GM10847 (cell line): Measurements from ENCODE around the gene ST6GALNAC1.

Experiments used
- POLR2A ChIP-seq: IDR thresholded peaks from 2 replicates; pipeline ENCODE4 v1.6.1; 2011; ENCODE audit not compliant: insufficient read length; ENCODE audit errors: extremely low read depth

The ST6GALNAC1 gene

GRCh38 chr17:76582660-76583059 lies 60.9 kb downstream of the ST6GALNAC1 start:
- TF ChIP-seq POLR2A, result no peak

GRCh38 chr17:76581515-76581914 lies 62.0 kb downstream of the ST6GALNAC1 start:
- no peak for TF ChIP-seq POLR2A

- no peak for TF ChIP-seq POLR2A
Observed at GRCh38 chr17:76579281-76579680, 64.3 kb downstream of the ST6GALNAC1 start.

DNA sequence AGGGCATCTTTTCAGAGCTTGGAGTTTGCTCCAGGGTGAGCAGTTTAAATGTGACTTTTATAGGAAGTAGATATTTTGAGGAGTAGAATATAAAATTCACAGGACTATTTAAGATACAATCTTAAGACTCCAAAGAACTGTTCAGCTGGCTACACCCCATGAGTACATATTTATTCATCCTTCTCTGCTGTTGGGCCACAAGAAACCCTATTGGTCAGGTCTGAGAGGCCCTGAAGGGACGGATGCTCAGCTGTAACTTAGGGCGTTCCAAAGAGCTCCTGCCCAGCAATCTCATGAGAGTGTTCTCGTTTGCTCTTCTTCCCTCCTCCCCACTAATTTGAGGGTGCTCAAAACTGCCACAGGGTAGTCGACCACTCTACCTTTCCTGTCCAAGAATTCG lies 65.2 kb downstream of the ST6GALNAC1 start:
- no peak for TF ChIP-seq POLR2A

DNA sequence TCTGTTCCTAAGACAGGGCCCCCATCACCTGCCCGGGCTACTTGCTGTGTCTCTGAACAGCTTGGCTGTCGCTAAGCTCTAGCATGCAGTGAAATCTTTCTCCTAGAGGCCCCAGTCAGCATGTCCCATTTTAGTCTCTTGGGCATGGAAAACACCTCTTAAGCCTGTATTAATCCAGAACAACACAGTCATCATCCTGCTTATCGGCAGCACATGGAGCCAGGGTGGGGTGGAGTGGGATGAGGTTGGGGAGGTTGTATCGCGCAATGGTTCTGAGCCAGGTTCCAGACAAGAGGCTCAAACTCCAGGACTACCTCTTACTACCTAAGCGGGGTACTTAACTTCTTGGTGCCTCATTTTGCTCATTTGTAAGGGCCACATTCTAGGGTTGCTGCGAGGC lies 65.7 kb downstream of the ST6GALNAC1 start:
- no peak for TF ChIP-seq POLR2A

GRCh38 chr17:76576189-76576588 lies 67.4 kb downstream of the ST6GALNAC1 start:
- TF ChIP-seq POLR2A, result no peak

GRCh38 chr17:76575570-76575969 lies 68.0 kb downstream of the ST6GALNAC1 start:
- no peak for TF ChIP-seq POLR2A
